Measurements from ENCODE around the gene PITPNC1.
"Not testable (repeated sequence)": the region's sequence is repeated elsewhere in the genome, so short reads cannot be mapped to it uniquely, and the experiment has no call there.

The PITPNC1 gene

GRCh38 chr17:67630836-67631235 lies 253.8 kb downstream of the PITPNC1 start:
- not testable (repeated sequence) for H3K9ac ChIP-seq (ENCODE audit: low read length); H4K8ac ChIP-seq (ENCODE audit: low read depth, low read length); H2BK120ac ChIP-seq (ENCODE audit: insufficient read depth, low read length, poor library complexity); H2AK5ac ChIP-seq (ENCODE audit: low read length); H3K4ac ChIP-seq (ENCODE audit: low read depth, low read length); H3K27ac ChIP-seq (ENCODE audit: low read depth, low read length); H2AFZ ChIP-seq (ENCODE audit: insufficient read depth, low read length, poor library complexity); H3K9me3 ChIP-seq (ENCODE audit: insufficient read depth, low read depth, low read length); H3K4me1 ChIP-seq (ENCODE audit: control insufficient read depth in 1 of 2, insufficient read depth in 2 of 2, low read length in 2 of 2); H4K12ac ChIP-seq (ENCODE audit: low read depth, low read length); H3K27me3 ChIP-seq (ENCODE audit: insufficient read depth, low read length); H3K18ac ChIP-seq (ENCODE audit: low read length); H3K4me2 ChIP-seq (ENCODE audit: low read length); H3K23ac ChIP-seq (ENCODE audit: low read length); H2BK5ac ChIP-seq (ENCODE audit: low read depth, low read length, poor library complexity); H2BK12ac ChIP-seq (ENCODE audit: low read length); H3K79me2 ChIP-seq (ENCODE audit: control insufficient read depth, insufficient read depth, low read length, poor library complexity); H3K14ac ChIP-seq (ENCODE audit: low read length); H4K91ac ChIP-seq (ENCODE audit: low read depth, low read length); H3K79me1 ChIP-seq (ENCODE audit: low read length); H3K4me3 ChIP-seq (ENCODE audit: low read depth, low read length); DNase-seq; H3K36me3 ChIP-seq (ENCODE audit: control insufficient read depth in 1 of 2, insufficient read depth in 2 of 2, low read length in 2 of 2)
- WGBS (ENCODE audit: extremely low coverage, insufficient coverage, insufficient read length): no CpG with 5 or more reads among the region's 7 CpGs

- H3K79me1 ChIP-seq (ENCODE audit: low read length): no peaks in the 10 kb centered on the region
- H3K27ac ChIP-seq (ENCODE audit: low read depth, low read length): no peak overlapping the region
- no peak overlapping the region for H3K9ac ChIP-seq (ENCODE audit: low read length)
- H2BK5ac ChIP-seq (ENCODE audit: low read depth, low read length, poor library complexity): no peak overlapping the region
- H4K91ac ChIP-seq (ENCODE audit: low read depth, low read length): no peak overlapping the region
- H3K9me3 ChIP-seq (ENCODE audit: insufficient read depth, low read depth, low read length): peaks cover 1% of the 10 kb centered on the region
- H3K14ac ChIP-seq (ENCODE audit: low read length): no peak overlapping the region
- H3K4me1 ChIP-seq (ENCODE audit: control insufficient read depth in 1 of 2, insufficient read depth in 2 of 2, low read length in 2 of 2): no peaks in the 10 kb centered on the region
- H3K27me3 ChIP-seq (ENCODE audit: insufficient read depth, low read length): no peaks in the 10 kb centered on the region
- H4K12ac ChIP-seq (ENCODE audit: low read depth, low read length): no peak overlapping the region
- H3K36me3 ChIP-seq (ENCODE audit: control insufficient read depth in 1 of 2, insufficient read depth in 2 of 2, low read length in 2 of 2): no peaks in the 10 kb centered on the region
- H2BK12ac ChIP-seq (ENCODE audit: low read length): no peak overlapping the region
- H3K4ac ChIP-seq (ENCODE audit: low read depth, low read length): no peak overlapping the region
- H3K4me2 ChIP-seq (ENCODE audit: low read length): no peak overlapping the region
- H3K4me3 ChIP-seq (ENCODE audit: low read depth, low read length): no peak overlapping the region
- H3K79me2 ChIP-seq (ENCODE audit: control insufficient read depth, insufficient read depth, low read length, poor library complexity): no peaks in the 10 kb centered on the region
- no peak overlapping the region for H2AFZ ChIP-seq (ENCODE audit: insufficient read depth, low read length, poor library complexity)
- no peak overlapping the region for H3K18ac ChIP-seq (ENCODE audit: low read length)
- H3K23ac ChIP-seq (ENCODE audit: low read length): no peak overlapping the region
- no peak for DNase-seq
- no peak overlapping the region for H4K8ac ChIP-seq (ENCODE audit: low read depth, low read length)
- H2BK120ac ChIP-seq (ENCODE audit: insufficient read depth, low read length, poor library complexity): no peak overlapping the region
- no CpG with 5 or more reads among the region's 8 CpGs for whole genome bisulfite sequencing (ENCODE audit: extremely low coverage, insufficient coverage, insufficient read length)
- no peak overlapping the region for H2AK5ac ChIP-seq (ENCODE audit: low read length)
These were observed 255.1 kb downstream of the PITPNC1 start for GRCh38 chr17:67632141-67632540.

- WGBS (ENCODE audit: extremely low coverage, insufficient coverage, insufficient read length): no CpG with 5 or more reads among the region's 10 CpGs
- H3K4me2 ChIP-seq (ENCODE audit: low read length): no peak overlapping the region
- H3K9ac ChIP-seq (ENCODE audit: low read length): no peak overlapping the region
- H3K79me2 ChIP-seq (ENCODE audit: control insufficient read depth, insufficient read depth, low read length, poor library complexity): no peaks in the 10 kb centered on the region
- H4K12ac ChIP-seq (ENCODE audit: low read depth, low read length): no peak overlapping the region
- no peak overlapping the region for H3K18ac ChIP-seq (ENCODE audit: low read length)
- no peaks in the 10 kb centered on the region for H3K36me3 ChIP-seq (ENCODE audit: control insufficient read depth in 1 of 2, insufficient read depth in 2 of 2, low read length in 2 of 2)
- H2AK5ac ChIP-seq (ENCODE audit: low read length): no peak overlapping the region
- no peaks in the 10 kb centered on the region for H3K79me1 ChIP-seq (ENCODE audit: low read length)
- H2AFZ ChIP-seq (ENCODE audit: insufficient read depth, low read length, poor library complexity): no peak overlapping the region
- no peak for DNase-seq
- H2BK5ac ChIP-seq (ENCODE audit: low read depth, low read length, poor library complexity): no peak overlapping the region
- H3K4me1 ChIP-seq (ENCODE audit: control insufficient read depth in 1 of 2, insufficient read depth in 2 of 2, low read length in 2 of 2): peaks cover 0 to 2% of the 10 kb centered on the region in 2 experiments
- H2BK120ac ChIP-seq (ENCODE audit: insufficient read depth, low read length, poor library complexity): no peak overlapping the region
- H4K91ac ChIP-seq (ENCODE audit: low read depth, low read length): no peak overlapping the region
- H3K9me3 ChIP-seq (ENCODE audit: insufficient read depth, low read depth, low read length): no peaks in the 10 kb centered on the region
- no peak overlapping the region for H3K23ac ChIP-seq (ENCODE audit: low read length)
- no peak overlapping the region for H3K27ac ChIP-seq (ENCODE audit: low read depth, low read length)
- no peak overlapping the region for H2BK12ac ChIP-seq (ENCODE audit: low read length)
- H3K4me3 ChIP-seq (ENCODE audit: low read depth, low read length): no peak overlapping the region
- H3K4ac ChIP-seq (ENCODE audit: low read depth, low read length): no peak overlapping the region
- H3K27me3 ChIP-seq (ENCODE audit: insufficient read depth, low read length): no peaks in the 10 kb centered on the region
- H4K8ac ChIP-seq (ENCODE audit: low read depth, low read length): no peak overlapping the region
- no peak overlapping the region for H3K14ac ChIP-seq (ENCODE audit: low read length)
These were observed 256.7 kb downstream of the PITPNC1 start for GRCh38 chr17:67633751-67634211.

GRCh38 chr17:67635681-67636080 lies 258.6 kb downstream of the PITPNC1 start:
- Histone ChIP-seq H3K18ac (ENCODE audit: low read length) (no peak overlapping the region), H3K27me3 (ENCODE audit: insufficient read depth, low read length) (no peaks in the 10 kb centered on the region), H2BK5ac (ENCODE audit: low read depth, low read length, poor library complexity) (no peak overlapping the region), H4K8ac (ENCODE audit: low read depth, low read length) (no peak overlapping the region), H4K12ac (ENCODE audit: low read depth, low read length) (no peak overlapping the region), H3K27ac (ENCODE audit: low read depth, low read length) (no peak overlapping the region), H3K9me3 (ENCODE audit: insufficient read depth, low read depth, low read length) (no peaks in the 10 kb centered on the region), H3K4me1 (ENCODE audit: control insufficient read depth in 1 of 2, insufficient read depth in 2 of 2, low read length in 2 of 2) (peaks cover 0 to 2% of the 10 kb centered on the region in 2 experiments), H3K79me2 (ENCODE audit: control insufficient read depth, insufficient read depth, low read length, poor library complexity) (no peaks in the 10 kb centered on the region), H3K14ac (ENCODE audit: low read length) (no peak overlapping the region), H3K4me2 (ENCODE audit: low read length) (no peak overlapping the region), H3K23ac (ENCODE audit: low read length) (no peak overlapping the region), H3K4ac (ENCODE audit: low read depth, low read length) (no peak overlapping the region), H2BK120ac (ENCODE audit: insufficient read depth, low read length, poor library complexity) (no peak overlapping the region), H2AFZ (ENCODE audit: insufficient read depth, low read length, poor library complexity) (no peak overlapping the region), H3K9ac (ENCODE audit: low read length) (no peak overlapping the region), H2AK5ac (ENCODE audit: low read length) (no peak overlapping the region), H3K79me1 (ENCODE audit: low read length) (no peaks in the 10 kb centered on the region), H2BK12ac (ENCODE audit: low read length) (no peak overlapping the region), H4K91ac (ENCODE audit: low read depth, low read length) (no peak overlapping the region), H3K36me3 (ENCODE audit: control insufficient read depth in 1 of 2, insufficient read depth in 2 of 2, low read length in 2 of 2) (no peaks in the 10 kb centered on the region), H3K4me3 (ENCODE audit: low read depth, low read length) (no peak overlapping the region)
- WGBS (ENCODE audit: extremely low coverage, insufficient coverage, insufficient read length): no CpG with 5 or more reads among the region's 7 CpGs
- no peak for DNase-seq
